Measurements from ENCODE around the gene BST1. TPM values are rescaled to one million over a fixed set of nuclear protein-coding genes. Genes with fewer than 3 reads are reported as not detected.

BST1 gene
- total and polyA plus RNA-seq, 2 of the 8 experiments (the other 6 are each of a cell fraction or from before 2014, with no cell fraction given), result 0.52 to 0.54 TPM

DNA sequence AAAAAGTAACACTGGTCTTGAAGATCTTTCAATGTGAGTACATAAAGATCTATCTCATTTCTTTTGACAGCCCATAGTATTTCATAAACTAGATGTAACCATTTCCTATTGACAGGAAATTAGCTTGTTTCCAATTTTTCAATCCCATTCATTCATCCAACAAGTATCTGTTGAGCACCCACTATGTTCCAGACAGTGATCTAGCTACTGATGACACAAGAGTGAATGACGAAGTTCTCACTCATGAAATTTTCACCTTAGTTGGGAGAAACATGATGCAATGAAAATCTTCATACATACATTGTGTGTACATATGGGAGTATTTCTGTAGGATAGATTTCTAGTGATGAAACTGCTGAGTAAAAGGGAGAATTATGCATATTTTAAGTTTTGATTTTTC, 76.9 kb downstream of the BST1 start (continued):
- TF ChIP-seq CHD7 (IDR thresholded peaks at IDR 0.05; ENCODE audit: insufficient replicate concordance, low read length) (no peak), SIN3A (conservative IDR thresholded peaks at IDR 0.05 in 1 of 2, IDR thresholded peaks at IDR 0.05 in 1 of 2; ENCODE audit: low read depth in 1 of 2, low read length in 2 of 2) (no peak), NRF1 (IDR thresholded peaks at IDR 0.05; ENCODE audit: low read depth, low read length) (no peak), BRCA1 (IDR thresholded peaks at IDR 0.05; ENCODE audit: low read depth, low read length) (no peak)
